IMR-90 (cell line): ENCODE measurements around the gene KCNAB3. TPM values are rescaled to one million over a fixed set of nuclear protein-coding genes. Genes with fewer than 3 reads are reported as not detected.
A peak's percentile ranks its signal among the peaks of the same experiment; 100 is the strongest.

Experiments used
- ATAC-seq: fragments of 200-7000 bp; cut with Tn5 transposase; 2 replicates; pipeline ENCODE4 v1.9.1; 2020; ENCODE audit warnings: low read depth, mild to moderate bottlenecking, moderate library complexity
- BruUV-seq: library from RNA; stranded (reverse); fragments of 400-500 nt; replicated peaks from 2 replicates; lab custom pipeline; 2021; lab: Mats Ljungman, UMichigan
- CTCF ChIA-PET: fragments of 300-600 bp; formaldehyde crosslinking; extraction: SDS; loops from one replicate; lab custom pipeline; 2021; ENCODE audit warnings: antibody characterized with exemption; lab: Yijun Ruan, JAX
- POLR2A ChIA-PET: fragments of 300-600 bp; sonication (Branson Sonifier 250); formaldehyde crosslinking; loops from one replicate; lab custom pipeline; 2022; ENCODE audit warnings: antibody characterized with exemption; ENCODE audit not compliant: unreplicated experiment; lab: Charles Lee
- DNase-seq: peaks from one replicate; pipeline ENCODE4 v3.0.0; 2013
- H2AFZ ChIP-seq: replicated peaks from 2 replicates; pipeline ENCODE3; 2013; ENCODE audit warnings: low read length, mild to moderate bottlenecking; ENCODE audit not compliant: poor library complexity
- H2AK5ac ChIP-seq: 2 replicates; pipeline ENCODE4 v1.6.1; 2013; ENCODE audit warnings: low read depth, low read length, inconsistent platforms
- H2AK9ac ChIP-seq: replicated peaks from 2 replicates; pipeline ENCODE3; 2013; ENCODE audit warnings: mild to moderate bottlenecking, low read depth, low read length, moderate library complexity; ENCODE audit not compliant: poor library complexity
- H2BK120ac ChIP-seq: 2 replicates; pipeline ENCODE4 v1.6.1; 2013; ENCODE audit warnings: low read depth, low read length, inconsistent platforms
- H2BK15ac ChIP-seq: 3 replicates; pipeline ENCODE4 v1.6.1; 2013; ENCODE audit warnings: low read depth, low read length, inconsistent platforms
- H2BK20ac ChIP-seq: 2 replicates; pipeline ENCODE4 v1.6.1; 2013; ENCODE audit warnings: low read depth, mild to moderate bottlenecking, inconsistent platforms, low read length, moderate library complexity
- H2BK5ac ChIP-seq: 2 replicates; pipeline ENCODE4 v1.6.1; 2013; ENCODE audit warnings: mild to moderate bottlenecking, low read depth, low read length, inconsistent platforms; ENCODE audit not compliant: poor library complexity, severe bottlenecking
- H3K14ac ChIP-seq: replicated peaks from 2 replicates; pipeline ENCODE4 v1.6.1; 2013; ENCODE audit warnings: low read depth, low read length, inconsistent platforms
- H3K18ac ChIP-seq: 2 replicates; pipeline ENCODE4 v1.6.1; 2013; ENCODE audit warnings: low read depth, low read length, control low read depth
- H3K23ac ChIP-seq: 2 replicates; pipeline ENCODE4 v1.6.1; 2013; ENCODE audit warnings: low read depth, low read length, inconsistent platforms
- H3K27ac ChIP-seq: 2 replicates; pipeline ENCODE4 v1.5.1; 2013; ENCODE audit warnings: mild to moderate bottlenecking, control low read depth, low read length; ENCODE audit not compliant: insufficient read depth
- H3K27me3 ChIP-seq: 2 replicates; pipeline ENCODE4 v1.6.1; 2013; ENCODE audit warnings: low read length; ENCODE audit not compliant: control insufficient read depth, insufficient read depth
- H3K36me3 ChIP-seq: 2 replicates; pipeline ENCODE4 v1.6.1; 2013; ENCODE audit warnings: low read length, mixed read lengths; ENCODE audit not compliant: control insufficient read depth, insufficient read depth
- H3K4ac ChIP-seq: 2 replicates; pipeline ENCODE4 v1.6.1; 2013; ENCODE audit warnings: low read depth, low read length, inconsistent platforms
- H3K4me1 ChIP-seq: 2 replicates; pipeline ENCODE4 v1.6.1; 2013; ENCODE audit warnings: low read length, mixed read lengths; ENCODE audit not compliant: control insufficient read depth, insufficient read depth
- H3K4me2 ChIP-seq: 2 replicates; pipeline ENCODE4 v1.6.1; 2013; ENCODE audit warnings: low read depth, mild to moderate bottlenecking, control low read depth, low read length, moderate library complexity
- H3K4me3 ChIP-seq: 2 replicates; pipeline ENCODE4 v1.5.1; 2013; ENCODE audit warnings: low read depth, mild to moderate bottlenecking, control low read depth, low read length, moderate library complexity; ENCODE audit not compliant: insufficient read depth
- H3K56ac ChIP-seq: 2 replicates; pipeline ENCODE4 v1.6.1; 2013; ENCODE audit warnings: low read length, inconsistent platforms; ENCODE audit not compliant: insufficient read depth; ENCODE audit errors: extremely low read depth
- H3K79me1 ChIP-seq, 2 experiments: 2 replicates each; pipeline ENCODE4 v1.6.1; 2013; ENCODE audit warnings: low read length in 2 of 2, inconsistent platforms in 1 of 2, low read depth in 1 of 2
- H3K9ac ChIP-seq: 2 replicates; pipeline ENCODE4 v1.6.1; 2013; ENCODE audit warnings: low read depth, low read length, control low read depth
- H3K9me1 ChIP-seq: 2 replicates; pipeline ENCODE4 v1.6.1; 2013; ENCODE audit warnings: low read length, inconsistent platforms; ENCODE audit not compliant: insufficient read depth
- H3K9me3 ChIP-seq: 2 replicates; pipeline ENCODE4 v1.6.1; 2013; ENCODE audit warnings: low read length; ENCODE audit not compliant: control insufficient read depth, insufficient read depth
- H4K20me1 ChIP-seq: 2 replicates; pipeline ENCODE4 v1.6.1; 2013; ENCODE audit warnings: low read length, inconsistent platforms; ENCODE audit not compliant: insufficient read depth
- H4K5ac ChIP-seq: 2 replicates; pipeline ENCODE4 v1.6.1; 2013; ENCODE audit warnings: mild to moderate bottlenecking, low read depth, low read length, control low read depth
- H4K8ac ChIP-seq, 2 experiments: 2 replicates each; pipeline ENCODE4 v1.6.1; 2013; ENCODE audit warnings: low read depth in 2 of 2, low read length in 2 of 2, control low read depth in 1 of 2, inconsistent platforms in 1 of 2
- H4K91ac ChIP-seq: 2 replicates; pipeline ENCODE4 v1.6.1; 2013; ENCODE audit warnings: low read depth, low read length, inconsistent platforms; ENCODE audit not compliant: insufficient read depth
- CHD1 ChIP-seq: IDR thresholded peaks from 2 replicates; pipeline ENCODE4 v1.6.1; 2012; ENCODE audit warnings: low read depth, low read length, improper control_type of control experiment
- FOS ChIP-seq: fragments of 150-350 bp; IDR thresholded peaks from 2 replicates; pipeline ENCODE4 v1.6.1; 2016; ENCODE audit warnings: low read depth, low read length
- MAFK ChIP-seq: IDR thresholded peaks from 2 replicates; pipeline ENCODE4 v1.6.1; 2012; ENCODE audit warnings: low read depth, low read length, improper control_type of control experiment
- WGBS, 2 experiments: methylation state at CpG; one replicate each; pipeline versions ENCODE4 v1.1.5 to v1.1.7; 2013; ENCODE audit warnings: missing lambda C conversion rate in 2 of 2; ENCODE audit not compliant: insufficient read length in 1 of 2; ENCODE audit errors: extremely low coverage in 2 of 2; 5-methylcytosine and 5-hydroxymethylcytosine counted together
- dilution Hi-C: fragments of 300-500 bp; cut with HindIII; formaldehyde crosslinking; loops from one replicate; pipeline ENCODE4 v1.14.3; 2018; ENCODE audit warnings: low sequenced_read_pairs; ENCODE audit not compliant: unreplicated experiment
- in situ Hi-C: fragments of 300-500 bp; cut with MboI; formaldehyde crosslinking; loops from 3 replicates; pipeline ENCODE4 v1.14.3; 2019; ENCODE audit warnings: low sequenced_read_pairs, inconsistent platforms, mixed read lengths
- intact Hi-C: fragments of 100-400 bp; cut with micrococcal nuclease; formaldehyde crosslinking; loops from 2 replicates; pipeline ENCODE4 v1.10.0; 2022
- polyA plus RNA-seq, 3 experiments: library from polyadenylated mRNA; depleted of rRNA; stranded (reverse); fragments of >200 nt; gene quantifications; 2 replicates each; pipeline ENCODE4 v1.2.3, GENCODE V29; 2012; ENCODE audit warnings: low replicate concordance in 1 of 3
- total RNA-seq: library from RNA; depleted of rRNA; stranded (reverse); fragments of >200 nt; gene quantifications from 2 replicates; pipeline ENCODE4 v1.2.3, GENCODE V29; 2012

The KCNAB3 gene
- total and polyA plus RNA-seq, 2 of the 4 experiments (the other 2 are of a cell fraction) = 0.36 to 4.2 TPM

DNA sequence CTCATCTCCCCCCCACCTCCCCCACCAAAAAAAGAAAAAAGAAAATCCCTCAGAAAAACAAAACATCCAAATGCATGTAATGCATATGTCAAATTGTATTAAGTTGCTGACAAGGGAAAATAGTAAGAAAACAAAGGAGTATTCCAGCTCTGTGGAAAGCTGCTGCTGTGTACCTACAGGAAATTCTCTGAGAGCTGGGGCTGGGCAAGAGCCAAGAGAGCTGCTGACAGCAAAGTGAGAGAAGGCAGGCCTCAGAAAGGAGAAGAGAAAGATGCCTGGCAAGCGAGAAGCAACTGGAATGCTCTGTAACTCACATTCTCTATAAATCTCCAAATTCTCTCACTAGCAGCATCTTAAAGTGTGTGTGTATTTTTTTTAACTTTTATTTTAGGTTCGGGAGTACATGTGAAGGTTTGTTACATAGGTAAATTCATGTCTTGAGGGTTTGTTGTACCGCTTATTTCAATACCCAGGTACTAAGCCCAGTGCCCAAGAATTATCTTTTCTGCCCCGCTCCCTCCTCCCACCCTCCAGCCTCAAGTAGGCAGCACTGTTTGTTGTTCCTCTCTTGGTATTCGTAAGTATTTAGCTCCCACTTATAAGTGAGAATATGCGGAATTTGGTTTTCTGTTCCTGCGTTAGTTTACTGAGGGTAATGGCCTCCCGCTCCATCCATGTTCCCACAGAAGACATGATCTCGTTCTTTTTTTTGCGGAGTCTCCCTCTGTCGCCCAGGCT is 26.7 kb upstream of the KCNAB3 start:
- Histone ChIP-seq H3K56ac (no peak overlapping the region), H4K91ac (no peak overlapping the region), H3K9ac (no peak overlapping the region), H2AK9ac (no peak overlapping the region), H2BK5ac (no peak overlapping the region), H3K23ac (no peak overlapping the region), H3K36me3 (no peaks in the 10 kb centered on the region), H4K8ac (no peak overlapping the region), H3K18ac (no peak overlapping the region), H4K5ac (no peak overlapping the region), H2AK5ac (no peak overlapping the region), H3K14ac (no peak overlapping the region), H3K27ac (no peak overlapping the region), H3K4me1 (no peaks in the 10 kb centered on the region), H2BK120ac (no peak overlapping the region), H2BK20ac (no peak overlapping the region), H3K4me3 (no peak overlapping the region), H3K9me3 (no peaks in the 10 kb centered on the region), H3K4me2 (no peak overlapping the region), H4K20me1 (no peaks in the 10 kb centered on the region), H3K79me1 (no peaks in the 10 kb centered on the region), H2AFZ (no peak overlapping the region), H2BK15ac (no peak overlapping the region), H3K27me3 (peaks cover 4% of the 10 kb centered on the region), H3K9me1 (no peaks in the 10 kb centered on the region), H3K4ac (no peak overlapping the region)
- TF ChIP-seq CHD1 = no peak
- TF ChIP-seq MAFK = peak; percentile 30; the same call in 1 of the 2 replicates
- TF ChIP-seq FOS = no peak
- intact Hi-C loops (no loop called here), in situ Hi-C loops (no loop called here), dilution Hi-C loops (no loop called here)
- no TSS peak for BruUV-seq
- peak; percentile 12 for DNase-seq
- no peak for ATAC-seq
- ChIA-PET CTCF (no interaction called here), POLR2A (no interaction called here)
- 70% methylated on average over 2 of the region's 11 CpGs; no CpG with 5 or more reads in 1 of the 2 experiments for WGBS, 2 experiments
